ENCODE data around the gene ALDH8A1. TPM values are rescaled to one million over a fixed set of nuclear protein-coding genes. Genes with fewer than 3 reads are reported as not detected.

Gene ALDH8A1
- total and polyA plus RNA-seq, 2 of the 13 experiments (the other 11 are each of a cell fraction or from before 2014, with no cell fraction given): 1.1 to 3.4 TPM

GRCh38 chr6:134979142-134979541 lies 29.2 kb upstream of the ALDH8A1 start (continued):
- TF ChIP-seq IRF9 (CRISPR knock-in tag; IDR thresholded peaks at IDR 0.05; ENCODE audit: borderline replicate concordance): no peak
- TF ChIP-seq, protein P1, sequence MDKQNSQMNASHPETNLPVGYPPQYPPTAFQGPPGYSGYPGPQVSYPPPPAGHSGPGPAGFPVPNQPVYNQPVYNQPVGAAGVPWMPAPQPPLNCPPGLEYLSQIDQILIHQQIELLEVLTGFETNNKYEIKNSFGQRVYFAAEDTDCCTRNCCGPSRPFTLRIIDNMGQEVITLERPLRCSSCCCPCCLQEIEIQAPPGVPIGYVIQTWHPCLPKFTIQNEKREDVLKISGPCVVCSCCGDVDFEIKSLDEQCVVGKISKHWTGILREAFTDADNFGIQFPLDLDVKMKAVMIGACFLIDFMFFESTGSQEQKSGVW (CRISPR knock-in tag; IDR thresholded peaks at IDR 0.05; ENCODE audit: borderline replicate concordance): no peak

DNA sequence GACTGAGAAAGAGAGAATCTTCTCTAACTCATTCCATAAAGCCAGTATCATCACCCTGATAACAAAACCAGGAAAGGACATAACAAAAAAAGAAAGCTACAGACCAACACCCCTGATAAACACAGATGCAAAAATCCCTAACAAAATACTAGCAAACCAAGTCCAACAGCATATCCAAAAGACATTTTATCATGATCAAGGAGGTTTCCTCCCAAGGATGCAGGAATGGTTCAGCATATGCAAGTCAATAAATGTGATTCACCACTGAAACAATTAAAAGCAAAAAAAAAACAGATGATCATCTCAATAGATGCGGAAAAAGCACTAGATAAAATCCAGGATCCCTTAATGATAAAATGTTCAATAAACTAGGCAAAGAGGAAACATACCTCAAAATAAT lies 24.5 kb upstream of the ALDH8A1 start:
- Histone ChIP-seq H4K20me1 (ENCODE audit: insufficient read depth, low read length) (no peaks in the 10 kb centered on the region), H3K79me2 (ENCODE audit: insufficient read depth, low read length) (no peaks in the 10 kb centered on the region), H3K9ac (ENCODE audit: insufficient read depth, low read depth, low read length) (no peak overlapping the region), H3K36me3 (replicated peaks in 1 of 2; ENCODE audit: control insufficient read depth in 1 of 2, insufficient read depth in 2 of 2, low read length in 2 of 2) (peaks cover 6 to 25% of the 10 kb centered on the region in 2 experiments; a peak in 4 of 5 replicates), H3K4me3 (replicated peaks in 1 of 3; ENCODE audit: insufficient read depth in 1 of 3, low read depth in 2 of 3, low read length in 3 of 3) (no peak overlapping the region), H3K9me3 (ENCODE audit: low read length) (no peaks in the 10 kb centered on the region), H3K4me2 (ENCODE audit: low read depth, low read length) (no peak overlapping the region), H3K4me1 (ENCODE audit: insufficient read depth, low read length) (no peaks in the 10 kb centered on the region), H3K27me3 (ENCODE audit: control insufficient read depth in 1 of 2, insufficient read depth in 2 of 2, low read length in 2 of 2) (no peaks in the 10 kb centered on the region), H3K27ac (ENCODE audit: extremely low read length, insufficient read depth, low read length) (no peak overlapping the region), H2AFZ (ENCODE audit: low read length) (no peak overlapping the region)
- ATAC-seq (no peak), DNase-seq (ENCODE audit: low spot score) (no peak), FAIRE-seq (no peak)
- 98% methylated on average over 1 of the region's 1 CpG for WGBS (ENCODE audit: low lambda C conversion rate)
- no peak for TF ChIP-seq ZFP36L1 (CRISPR knock-in tag; IDR thresholded peaks at IDR 0.05)
- POLR2A ChIA-PET: no interaction called here
- intact Hi-C loops (cut with micrococcal nuclease; ENCODE audit: unreplicated experiment) (no loop called here), in situ Hi-C loops (cut with HindIII; ENCODE audit: extremely low pct_ligation_motif_present, low pct_unique_long_range_greater_than_20kb) (no loop called here)
- CTCF ChIA-PET (ENCODE audit: low intra/inter-chr PET ratio, low total read pairs): no interaction called here
- BruUV-seq (replicated peaks): no TSS peak

DNA sequence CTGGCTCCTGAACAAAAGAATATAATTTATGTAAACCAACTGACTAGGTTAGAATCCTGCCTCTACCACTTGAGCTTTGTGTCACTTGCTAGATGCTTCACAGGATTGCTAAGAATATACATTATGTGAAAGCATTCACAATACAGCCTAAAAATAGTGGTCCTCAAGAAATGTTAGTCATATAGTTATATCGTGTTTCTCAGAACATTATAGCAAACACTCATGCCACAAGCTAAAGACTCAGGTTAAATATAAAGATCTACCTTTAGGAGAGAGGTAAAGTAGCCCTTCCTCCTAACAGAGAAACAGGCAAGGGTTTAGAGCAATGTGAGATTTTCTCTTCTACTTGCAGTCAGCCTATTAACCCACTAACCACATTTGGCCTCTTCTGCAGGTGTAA lies 17.8 kb upstream of the ALDH8A1 start:
- intact Hi-C loops (cut with micrococcal nuclease; ENCODE audit: unreplicated experiment): no loop called here
- ChIA-PET POLR2A (no interaction called here), CTCF (ENCODE audit: low intra/inter-chr PET ratio, low total read pairs) (no interaction called here)
- Histone ChIP-seq H2AFZ (ENCODE audit: low read length) (no peak overlapping the region), H3K4me1 (ENCODE audit: insufficient read depth, low read length) (no peaks in the 10 kb centered on the region), H3K27me3 (ENCODE audit: control insufficient read depth in 1 of 2, insufficient read depth in 2 of 2, low read length in 2 of 2) (no peaks in the 10 kb centered on the region), H3K4me2 (ENCODE audit: low read depth, low read length) (no peak overlapping the region), H3K9ac (ENCODE audit: insufficient read depth, low read depth, low read length) (no peak overlapping the region), H3K36me3 (replicated peaks in 1 of 2; ENCODE audit: control insufficient read depth in 1 of 2, insufficient read depth in 2 of 2, low read length in 2 of 2) (peaks cover 5 to 24% of the 10 kb centered on the region in 2 experiments), H4K20me1 (ENCODE audit: insufficient read depth, low read length) (no peaks in the 10 kb centered on the region), H3K27ac (ENCODE audit: extremely low read length, insufficient read depth, low read length) (no peak overlapping the region), H3K4me3 (replicated peaks in 1 of 3; ENCODE audit: insufficient read depth in 1 of 3, low read depth in 2 of 3, low read length in 3 of 3) (no peak overlapping the region), H3K79me2 (ENCODE audit: insufficient read depth, low read length) (no peaks in the 10 kb centered on the region), H3K9me3 (ENCODE audit: low read length) (no peaks in the 10 kb centered on the region)
- BruUV-seq (replicated peaks): no TSS peak
- WGBS (ENCODE audit: low lambda C conversion rate): 93% methylated on average over 1 of the region's 1 CpG
- FAIRE-seq: no peak
- DNase-seq (ENCODE audit: low spot score): no peak
- ATAC-seq: no peak; the same call in 2 of the 3 replicates
- in situ Hi-C loops (cut with HindIII; ENCODE audit: extremely low pct_ligation_motif_present, low pct_unique_long_range_greater_than_20kb): no loop called here
- TF ChIP-seq HNF4A (CRISPR knock-in tag; IDR thresholded peaks at IDR 0.05): no peak
- no peak for TF ChIP-seq SMARCC2 (IDR thresholded peaks at IDR 0.05)
- TF ChIP-seq TCF12 (IDR thresholded peaks at IDR 0.05): no peak
- no peak for TF ChIP-seq TCF12 (CRISPR knock-in tag; IDR thresholded peaks at IDR 0.05)
- no peak for TF ChIP-seq HOMEZ (CRISPR knock-in tag; IDR thresholded peaks at IDR 0.05; ENCODE audit: low read depth)
- TF ChIP-seq ZNF746 (CRISPR knock-in tag; IDR thresholded peaks at IDR 0.05): no peak
- no peak for TF ChIP-seq GPBP1L1 (CRISPR knock-in tag; IDR thresholded peaks at IDR 0.05)
- no peak for TF ChIP-seq MYC (CRISPR knock-in tag; IDR thresholded peaks at IDR 0.05; ENCODE audit: borderline replicate concordance)

Data from HepG2 (cell line).